ENCODE data around the gene RIPOR3. TPM values are rescaled to one million over a fixed set of nuclear protein-coding genes. Genes with fewer than 3 reads are reported as not detected.
"Not testable (repeated sequence)": the region's sequence is repeated elsewhere in the genome, so short reads cannot be mapped to it uniquely, and the experiment has no call there.

RIPOR3 gene
- total RNA-seq, 3 donors from 2014 or later (not counting 1 experiment from before 2014, with no cell fraction given): 0.45 TPM; not detected in 2

DNA sequence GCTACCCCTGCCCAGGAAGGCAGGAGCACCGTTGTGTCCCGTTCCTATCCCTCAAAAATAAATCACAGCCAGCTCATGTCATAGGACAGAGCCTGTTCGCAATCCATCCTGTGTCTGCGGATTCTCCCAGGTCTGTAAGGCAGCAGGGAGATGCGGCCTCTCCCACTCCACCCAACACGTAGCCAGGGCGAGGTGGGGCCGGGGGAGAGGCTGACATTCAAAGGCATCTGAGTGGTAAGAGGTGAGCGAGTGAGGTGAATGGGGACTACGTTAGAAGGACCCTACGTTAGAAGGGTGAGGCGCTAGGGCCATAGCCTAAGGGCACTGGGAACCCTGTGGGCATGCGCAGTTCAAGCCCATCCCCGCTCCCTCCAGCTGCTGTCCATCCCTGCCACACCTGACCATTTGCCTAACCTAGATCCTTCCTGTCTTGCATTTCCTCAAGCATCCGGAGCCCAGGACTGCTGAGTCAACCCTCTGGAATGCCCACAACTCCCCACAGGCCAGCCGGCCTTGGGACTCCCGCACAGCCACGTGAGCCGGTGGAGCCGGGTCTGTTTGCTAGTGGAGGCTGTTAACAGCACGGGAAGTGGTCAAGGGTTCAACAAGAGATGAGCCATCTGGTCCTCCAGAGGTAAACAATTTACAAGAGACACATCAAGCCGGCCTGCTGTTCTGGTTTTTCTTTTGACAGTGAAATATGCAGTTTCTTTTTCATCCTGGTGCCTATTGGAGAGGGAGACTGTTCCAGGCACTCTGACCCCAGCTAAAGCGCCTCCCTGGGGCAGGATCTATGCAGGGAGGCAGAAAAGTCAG, 45.9 kb downstream of the RIPOR3 start:
- intact Hi-C loops (cut with micrococcal nuclease): no loop called here
- Mint-ChIP-seq H3K9me3 (no peaks in the 10 kb centered on the region), H3K27ac (no peak overlapping the region), H3K27me3 (ENCODE audit: low read depth in 2 of 2) (peaks cover 4 to 8% of the 10 kb centered on the region in 2 donors), H3K36me3 (no peaks in the 10 kb centered on the region), H3K4me1 (no peaks in the 10 kb centered on the region), H3K4me3 (no peak overlapping the region)
- Histone ChIP-seq H3K9me3 (ENCODE audit: control insufficient read depth, insufficient read depth, low read length) (peaks cover 3% of the 10 kb centered on the region), H3K4me1 (ENCODE audit: control insufficient read depth, insufficient read depth, low read length) (no peaks in the 10 kb centered on the region), H3K4me3 (ENCODE audit: low read length) (no peak overlapping the region), H3K27me3 (ENCODE audit: control insufficient read depth, insufficient read depth, low read length) (no peaks in the 10 kb centered on the region), H3K36me3 (ENCODE audit: control insufficient read depth, insufficient read depth, low read length) (no peaks in the 10 kb centered on the region), H3K27ac (ENCODE audit: low read length) (no peak overlapping the region)
- TF ChIP-seq, protein P1, sequence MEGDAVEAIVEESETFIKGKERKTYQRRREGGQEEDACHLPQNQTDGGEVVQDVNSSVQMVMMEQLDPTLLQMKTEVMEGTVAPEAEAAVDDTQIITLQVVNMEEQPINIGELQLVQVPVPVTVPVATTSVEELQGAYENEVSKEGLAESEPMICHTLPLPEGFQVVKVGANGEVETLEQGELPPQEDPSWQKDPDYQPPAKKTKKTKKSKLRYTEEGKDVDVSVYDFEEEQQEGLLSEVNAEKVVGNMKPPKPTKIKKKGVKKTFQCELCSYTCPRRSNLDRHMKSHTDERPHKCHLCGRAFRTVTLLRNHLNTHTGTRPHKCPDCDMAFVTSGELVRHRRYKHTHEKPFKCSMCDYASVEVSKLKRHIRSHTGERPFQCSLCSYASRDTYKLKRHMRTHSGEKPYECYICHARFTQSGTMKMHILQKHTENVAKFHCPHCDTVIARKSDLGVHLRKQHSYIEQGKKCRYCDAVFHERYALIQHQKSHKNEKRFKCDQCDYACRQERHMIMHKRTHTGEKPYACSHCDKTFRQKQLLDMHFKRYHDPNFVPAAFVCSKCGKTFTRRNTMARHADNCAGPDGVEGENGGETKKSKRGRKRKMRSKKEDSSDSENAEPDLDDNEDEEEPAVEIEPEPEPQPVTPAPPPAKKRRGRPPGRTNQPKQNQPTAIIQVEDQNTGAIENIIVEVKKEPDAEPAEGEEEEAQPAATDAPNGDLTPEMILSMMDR (IDR thresholded peaks at IDR 0.05): no peak
- DNase-seq (no peak), ATAC-seq (no peak)
- 92% methylated on average over 20 of the region's 23 CpGs for WGBS (ENCODE audit: insufficient coverage)

DNA sequence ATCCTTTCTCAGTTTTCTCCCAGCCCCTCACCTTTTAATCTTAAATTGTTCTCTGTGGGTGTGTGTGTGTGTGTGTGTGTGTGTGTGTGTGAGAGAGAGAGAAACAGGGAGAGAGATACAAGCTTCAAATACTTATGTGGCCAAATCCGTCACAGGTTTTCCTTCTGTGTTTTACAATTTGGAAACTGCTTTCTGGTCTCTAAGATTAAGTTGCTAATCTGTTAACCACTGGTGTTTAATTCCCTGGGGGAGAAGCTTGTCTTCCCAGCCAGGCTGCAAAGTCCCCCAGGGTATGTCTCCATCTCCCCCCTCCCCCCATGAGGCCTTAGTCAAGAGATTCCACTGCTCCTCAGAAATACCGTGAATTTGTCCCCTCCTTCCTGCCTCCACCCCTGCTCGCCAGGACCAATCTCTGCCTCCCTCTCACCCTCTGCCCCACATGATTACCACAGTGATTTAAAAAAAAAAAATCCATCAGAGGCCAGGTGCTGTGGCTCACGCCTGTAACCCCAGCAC, 49.0 kb downstream of the RIPOR3 start:
- no peak overlapping the region for H3K27ac ChIP-seq (ENCODE audit: low read length)
- intact Hi-C loops (cut with micrococcal nuclease): no loop called here
- Mint-ChIP-seq H3K9me3 (no peaks in the 10 kb centered on the region), H3K4me1 (no peaks in the 10 kb centered on the region), H3K4me3 (no peak overlapping the region), H3K27ac (no peak overlapping the region), H3K36me3 (no peaks in the 10 kb centered on the region), H3K27me3 (ENCODE audit: low read depth in 2 of 2) (peaks cover 4 to 8% of the 10 kb centered on the region in 2 donors)
- H3K4me1 ChIP-seq (ENCODE audit: control insufficient read depth, insufficient read depth, low read length): no peaks in the 10 kb centered on the region
- TF ChIP-seq, protein P1 (IDR thresholded peaks at IDR 0.05): no peak
- no peak overlapping the region for H3K4me3 ChIP-seq (ENCODE audit: low read length)
- no peak for ATAC-seq
- H3K9me3 ChIP-seq (ENCODE audit: control insufficient read depth, insufficient read depth, low read length): peaks cover 3% of the 10 kb centered on the region
- DNase-seq: no peak
- no peaks in the 10 kb centered on the region for H3K36me3 ChIP-seq (ENCODE audit: control insufficient read depth, insufficient read depth, low read length)
- WGBS (ENCODE audit: insufficient coverage): 63% methylated on average over 4 of the region's 4 CpGs
- H3K27me3 ChIP-seq (ENCODE audit: control insufficient read depth, insufficient read depth, low read length): no peaks in the 10 kb centered on the region

- not testable (repeated sequence) for H3K4me3 ChIP-seq (ENCODE audit: low read length); H3K27ac Mint-ChIP-seq
- 89% methylated on average over 6 of the region's 11 CpGs for WGBS (ENCODE audit: insufficient coverage)
Observed at GRCh38 chr20:50641625-50642287, 49.6 kb downstream of the RIPOR3 start.

DNA sequence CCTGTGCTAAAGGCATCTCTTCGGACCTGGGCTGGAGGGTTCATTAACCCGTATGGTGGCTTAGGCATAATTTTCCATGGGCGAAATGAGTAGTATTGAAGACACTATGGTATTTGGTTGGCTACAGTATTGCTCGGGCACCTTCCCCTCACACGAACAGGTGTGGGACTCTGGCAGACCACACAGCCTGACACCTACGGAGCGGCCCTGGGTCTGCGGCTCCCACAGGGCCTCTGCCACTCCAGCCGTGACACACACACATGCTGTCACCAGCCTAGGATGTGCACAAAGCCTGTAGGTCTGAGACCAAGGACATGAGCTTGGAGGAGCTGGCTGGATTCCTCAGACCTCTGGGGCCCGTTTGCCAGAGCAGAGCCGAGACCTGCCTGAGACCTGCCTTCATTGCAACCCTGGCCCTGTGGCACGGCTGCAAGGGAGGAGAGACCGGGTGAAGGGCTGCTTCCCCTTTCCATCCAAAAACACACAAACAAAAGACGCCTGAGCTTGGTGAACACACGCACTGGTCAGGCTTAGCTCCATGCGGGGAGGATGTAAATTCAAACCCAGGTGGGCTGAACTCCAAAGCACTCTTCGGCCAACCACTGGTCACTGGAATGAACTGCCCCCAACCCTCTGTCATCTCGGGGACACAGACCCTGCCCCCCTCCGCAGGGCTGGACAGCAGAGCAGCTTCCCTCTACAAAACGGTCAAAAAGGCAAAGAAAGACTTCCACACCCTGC, 51.2 kb downstream of the RIPOR3 start:
- H3K9me3 Mint-ChIP-seq; H3K4me1 Mint-ChIP-seq; DNase-seq; H3K27ac Mint-ChIP-seq; intact Hi-C loops (cut with micrococcal nuclease); H3K36me3 Mint-ChIP-seq; H3K4me1 ChIP-seq (ENCODE audit: control insufficient read depth, insufficient read depth, low read length); H3K36me3 ChIP-seq (ENCODE audit: control insufficient read depth, insufficient read depth, low read length); H3K4me3 ChIP-seq (ENCODE audit: low read length); H3K27me3 ChIP-seq (ENCODE audit: control insufficient read depth, insufficient read depth, low read length); H3K4me3 Mint-ChIP-seq; H3K9me3 ChIP-seq (ENCODE audit: control insufficient read depth, insufficient read depth, low read length); H3K27ac ChIP-seq (ENCODE audit: low read length): not testable (repeated sequence)
- WGBS (ENCODE audit: insufficient coverage): 60% methylated on average over 12 of the region's 20 CpGs
- peak in 1 of 3 donors; percentile 40 for ATAC-seq
- peaks cover 6 to 14% of the 10 kb centered on the region in 2 donors for H3K27me3 Mint-ChIP-seq (ENCODE audit: low read depth in 2 of 2)

More at GRCh38 chr20:50641625-50642287, 49.6 kb downstream of the RIPOR3 start:
- H3K36me3 ChIP-seq (ENCODE audit: control insufficient read depth, insufficient read depth, low read length); H3K4me3 Mint-ChIP-seq; ATAC-seq; H3K27me3 ChIP-seq (ENCODE audit: control insufficient read depth, insufficient read depth, low read length); H3K9me3 Mint-ChIP-seq; intact Hi-C loops (cut with micrococcal nuclease); H3K4me1 Mint-ChIP-seq; DNase-seq; H3K36me3 Mint-ChIP-seq; H3K4me1 ChIP-seq (ENCODE audit: control insufficient read depth, insufficient read depth, low read length); H3K27me3 Mint-ChIP-seq (ENCODE audit: low read depth in 2 of 2); H3K27ac ChIP-seq (ENCODE audit: low read length); H3K9me3 ChIP-seq (ENCODE audit: control insufficient read depth, insufficient read depth, low read length): not testable (repeated sequence)

DNA sequence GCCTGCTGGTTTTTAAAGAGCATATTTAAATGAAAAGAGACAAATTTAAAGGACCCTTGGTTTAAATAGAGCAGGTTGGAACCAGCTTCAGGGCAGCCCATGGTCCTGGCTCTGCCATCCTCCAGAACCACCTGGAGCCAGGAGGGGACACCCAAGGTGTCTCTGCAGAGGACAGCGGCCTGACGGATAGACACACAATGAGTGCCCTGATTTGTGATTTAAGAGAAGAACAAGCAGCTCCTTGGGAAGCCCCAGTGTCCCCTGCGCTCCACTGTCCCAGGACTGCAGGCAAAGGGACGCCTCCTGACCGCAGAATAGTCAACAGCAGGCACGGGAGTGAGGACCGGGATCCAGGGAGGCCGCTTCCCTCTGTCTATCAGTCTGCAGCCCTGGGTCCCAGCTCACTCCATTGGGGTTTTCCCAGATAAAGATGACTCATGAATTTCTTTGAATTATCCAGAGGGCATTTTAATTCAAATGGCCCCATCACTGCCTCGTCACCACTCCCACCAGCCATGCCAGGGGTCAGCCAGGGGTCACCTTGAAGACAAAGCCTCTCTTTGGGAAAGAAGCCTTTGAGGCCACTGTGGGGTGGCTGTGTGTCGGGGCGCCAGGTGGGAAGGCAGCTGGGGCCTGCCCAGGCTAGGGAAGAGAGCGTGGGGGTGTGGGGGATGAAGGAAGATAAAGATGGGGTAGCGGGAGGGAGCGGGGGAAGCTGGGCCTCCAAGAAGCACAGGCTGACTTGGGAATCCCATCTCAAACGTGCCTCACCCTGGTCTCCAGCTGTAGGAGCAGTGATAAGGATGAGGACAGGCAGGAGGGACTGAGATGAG, 53.1 kb downstream of the RIPOR3 start:
- H3K4me1 Mint-ChIP-seq; intact Hi-C loops (cut with micrococcal nuclease); H3K27ac Mint-ChIP-seq: not testable (repeated sequence)

More for the DNA sequence above, 53.1 kb downstream of the RIPOR3 start:
- not testable (repeated sequence) for H3K27me3 ChIP-seq (ENCODE audit: control insufficient read depth, insufficient read depth, low read length); DNase-seq; H3K36me3 ChIP-seq (ENCODE audit: control insufficient read depth, insufficient read depth, low read length); ATAC-seq; H3K4me3 ChIP-seq (ENCODE audit: low read length); H3K4me3 Mint-ChIP-seq; H3K9me3 ChIP-seq (ENCODE audit: control insufficient read depth, insufficient read depth, low read length); H3K9me3 Mint-ChIP-seq; H3K36me3 Mint-ChIP-seq; H3K27ac ChIP-seq (ENCODE audit: low read length); H3K4me1 ChIP-seq (ENCODE audit: control insufficient read depth, insufficient read depth, low read length)
- peaks cover 6 to 15% of the 10 kb centered on the region in 2 donors for H3K27me3 Mint-ChIP-seq (ENCODE audit: low read depth in 2 of 2)
- WGBS (ENCODE audit: insufficient coverage): 85% methylated on average over 9 of the region's 15 CpGs

Measured in natural killer cell (primary cell).